NCI-H2171 (cell line): ENCODE measurements around the gene OR2M2.

Experiments
- DNase-seq: peaks from one replicate; lab custom pipeline; 2025; lab: John Stamatoyannopoulos, UW

The OR2M2 gene, protein sequence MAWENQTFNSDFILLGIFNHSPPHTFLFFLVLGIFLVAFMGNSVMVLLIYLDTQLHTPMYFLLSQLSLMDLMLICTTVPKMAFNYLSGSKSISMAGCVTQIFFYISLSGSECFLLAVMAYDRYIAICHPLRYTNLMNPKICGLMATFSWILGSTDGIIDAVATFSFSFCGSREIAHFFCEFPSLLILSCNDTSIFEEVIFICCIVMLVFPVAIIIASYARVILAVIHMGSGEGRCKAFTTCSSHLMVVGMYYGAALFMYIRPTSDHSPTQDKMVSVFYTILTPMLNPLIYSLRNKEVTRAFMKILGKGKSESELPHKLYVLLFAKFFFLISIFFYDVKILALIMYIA

DNA sequence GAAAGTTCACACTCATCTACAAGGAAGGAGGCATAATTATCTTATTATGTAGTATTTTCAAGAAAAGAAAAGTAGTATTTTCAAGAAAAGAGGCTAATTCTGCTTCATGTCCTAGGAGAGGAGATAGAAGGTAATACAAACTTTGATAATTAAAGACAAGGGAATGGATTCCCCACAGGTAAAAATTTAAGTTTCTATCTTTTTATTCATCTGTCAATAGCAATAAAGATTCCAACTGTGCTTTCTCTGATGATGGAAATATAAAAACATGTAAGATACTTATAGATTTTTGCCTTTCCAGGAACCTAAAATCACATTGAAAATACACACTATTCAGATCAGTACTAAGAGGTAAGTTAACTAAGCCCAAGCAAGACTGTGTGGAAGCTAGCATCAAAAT is at the start of gene OR2M2:
Gene OR2M2, plus strand, starts transcription at position 301 of the 400 bp plus-strand sequence. CDS start 5,165 bp downstream, outside the sequence.
- DNase-seq = no peak

DNA sequence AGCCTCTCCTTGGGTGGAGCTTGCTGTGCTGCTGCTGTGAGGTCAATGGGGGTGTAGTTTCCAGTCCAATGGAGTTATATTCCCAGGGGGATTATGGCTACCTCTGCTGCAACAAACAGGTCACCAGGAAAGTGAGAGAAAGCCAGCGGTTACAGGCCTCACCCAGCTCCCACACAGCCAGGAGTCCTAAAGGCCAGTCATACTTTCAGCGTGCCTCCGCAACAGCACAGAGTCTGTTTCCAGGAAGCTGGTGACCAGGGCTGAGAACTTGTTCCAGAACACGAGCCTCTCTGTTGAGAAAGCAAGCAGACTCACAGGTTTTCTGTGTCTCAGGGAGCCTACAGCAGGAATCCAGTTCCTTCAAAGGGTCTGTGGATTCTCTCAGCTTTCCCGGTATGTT is 47.0 kb upstream of the OR2M2 start:
- DNase-seq = no peak

DNA sequence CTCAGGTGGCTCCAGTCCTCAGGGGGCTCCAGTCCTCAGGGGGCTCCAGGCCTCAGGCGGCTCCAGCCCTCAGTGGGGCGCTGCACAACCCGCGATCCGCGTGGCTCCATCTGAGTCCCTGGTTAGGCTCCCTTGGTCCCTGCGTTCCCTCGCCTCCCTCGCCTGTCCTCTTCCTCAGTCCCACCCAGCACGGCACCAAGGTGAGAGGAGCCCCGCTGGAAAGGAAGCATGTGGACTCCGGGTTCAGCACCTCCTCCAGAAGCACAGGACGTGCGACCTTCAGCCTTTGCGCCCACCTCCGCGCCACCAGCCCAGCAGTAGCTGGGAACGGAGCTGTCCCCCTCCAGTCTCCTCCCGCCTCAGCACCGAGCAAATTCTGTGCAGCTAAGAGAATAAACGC is 37.8 kb upstream of the OR2M2 start:
- no peak for DNase-seq

DNA sequence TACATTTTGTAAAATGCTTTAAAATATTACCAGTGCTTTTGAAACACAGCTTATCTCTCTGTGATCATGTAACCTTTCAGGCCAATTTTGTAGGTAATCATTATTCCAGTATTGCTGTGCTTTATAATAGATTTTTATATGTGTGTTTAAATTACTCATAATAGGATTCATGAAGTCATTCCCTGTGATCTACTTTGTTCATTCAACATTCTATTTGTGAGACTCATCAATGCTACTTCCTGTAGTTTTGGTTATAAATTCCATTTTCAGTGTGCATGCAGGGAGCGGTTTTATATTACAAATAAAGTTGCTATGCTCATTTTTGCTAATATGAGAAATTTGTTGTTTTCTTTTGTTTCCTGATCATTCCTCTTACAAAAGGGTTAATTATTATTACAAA is 33.8 kb upstream of the OR2M2 start:
- DNase-seq = no peak

DNA sequence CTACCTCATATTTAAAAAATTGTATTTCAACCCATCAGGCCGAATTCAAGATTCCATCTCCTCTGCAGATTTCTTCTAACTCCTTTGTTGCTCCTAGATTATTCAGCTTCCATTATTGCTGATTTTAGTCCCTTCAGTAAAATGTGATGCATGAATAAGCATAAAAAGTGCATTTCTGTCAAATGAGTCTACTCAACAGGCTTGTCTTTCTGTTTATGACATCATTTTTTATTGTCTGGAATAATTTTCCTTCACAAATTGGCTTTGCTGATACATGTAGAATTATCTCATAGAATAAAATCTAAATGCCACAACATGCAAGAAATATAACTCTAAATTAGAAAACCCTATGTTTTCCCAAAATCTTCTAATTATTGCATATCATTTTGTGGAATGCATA is 31.3 kb upstream of the OR2M2 start:
- DNase-seq = no peak

GRCh38 chr1:248144513-248145198 is 30.0 kb upstream of the OR2M2 start, which contains the start of gene OR2M5:
TSS of gene OR2M5 (plus strand) at chr1:248145148. CDS start at chr1:248145148, 0 bp downstream.
- no peak for DNase-seq

GRCh38 chr1:248152056-248152827 is 22.4 kb upstream of the OR2M2 start:
- DNase-seq = no peak

GRCh38 chr1:248155927-248156326 is 18.7 kb upstream of the OR2M2 start:
- no peak for DNase-seq

GRCh38 chr1:248158758-248159157 is 15.9 kb upstream of the OR2M2 start:
- DNase-seq = no peak

DNA sequence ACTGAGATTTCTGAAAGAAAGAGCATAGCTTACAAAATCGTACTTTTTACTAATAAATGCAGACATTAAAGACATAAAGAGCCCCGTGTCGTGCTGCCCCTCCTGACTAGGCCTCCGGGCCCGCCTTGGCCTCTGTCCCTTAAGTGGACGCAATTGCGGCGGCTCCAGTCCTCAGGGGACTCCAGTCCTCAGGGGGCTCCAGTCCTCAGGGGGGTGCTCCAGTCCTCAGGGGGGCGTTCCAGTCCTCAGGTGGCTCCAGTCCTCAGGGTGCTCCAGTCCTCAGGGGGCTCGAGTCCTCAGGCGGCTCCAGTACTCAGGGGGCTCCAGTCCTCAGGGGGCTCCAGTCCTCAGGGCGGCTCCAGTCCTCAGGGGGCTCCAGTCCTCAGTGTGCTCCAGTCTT is 10.6 kb upstream of the OR2M2 start:
- no peak for DNase-seq

DNA sequence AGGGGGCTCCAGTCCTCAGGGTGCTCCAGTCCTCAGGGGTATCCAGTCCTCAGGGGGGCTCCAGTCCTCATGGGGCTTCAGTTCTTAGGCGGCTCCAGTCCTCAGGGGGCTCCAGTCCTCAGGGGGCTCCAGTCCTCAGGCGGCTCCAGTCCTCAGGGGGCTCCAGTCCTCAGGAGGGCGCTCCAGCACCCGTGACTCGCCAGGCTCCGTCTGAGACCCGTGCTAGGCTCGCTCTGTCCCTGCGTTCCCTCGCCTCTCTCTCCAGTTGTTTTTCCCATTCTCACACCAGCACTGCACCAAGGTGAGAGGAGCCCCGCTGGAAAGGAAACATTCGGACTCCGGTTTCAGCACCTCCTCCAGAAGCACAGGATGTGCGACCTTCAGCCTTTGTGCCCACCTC is 9.4 kb upstream of the OR2M2 start:
- no peak for DNase-seq

DNA sequence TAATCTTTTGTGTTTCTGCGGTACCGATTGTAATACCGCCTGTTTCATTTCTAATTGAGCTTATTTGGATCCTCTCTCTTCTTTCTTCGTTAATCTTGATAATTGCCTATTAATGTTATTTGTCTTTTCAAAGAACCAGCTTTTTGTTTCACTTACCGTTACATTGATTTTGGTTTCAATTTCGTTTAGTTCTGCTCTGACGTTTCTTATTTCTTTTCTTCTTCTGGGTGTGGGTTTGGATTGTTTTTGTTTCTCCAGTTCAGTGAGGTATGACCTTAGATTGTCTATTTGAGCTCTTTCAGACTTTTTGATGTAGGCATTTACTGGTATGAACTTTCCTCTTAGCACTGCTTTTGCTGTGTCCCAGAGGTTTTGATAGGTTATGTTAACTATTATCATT is 9.4 kb downstream of the OR2M2 start:
- no peak for DNase-seq

- no peak for DNase-seq
These were observed 12.7 kb downstream of the OR2M2 start for GRCh38 chr1:248187363-248187762.

DNA sequence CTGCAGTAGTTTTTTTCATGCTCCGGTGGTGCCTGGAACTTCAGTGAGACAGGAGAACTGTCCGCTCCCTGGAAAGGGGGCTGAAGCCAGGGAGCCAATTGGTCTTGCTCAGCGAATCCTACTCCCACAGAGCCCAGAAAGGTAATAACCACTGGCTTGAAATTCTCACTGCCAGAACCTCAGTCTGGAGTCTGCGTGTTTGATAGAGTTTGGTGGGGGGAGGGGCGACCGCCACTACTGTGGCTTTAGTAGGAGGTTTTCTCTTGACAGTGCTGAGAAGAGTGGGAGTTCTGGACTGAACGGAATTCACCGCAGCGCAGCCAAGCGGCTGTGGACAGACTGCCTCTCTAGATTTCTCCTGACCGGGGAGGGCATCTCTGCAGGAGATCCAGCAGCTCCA is 14.4 kb downstream of the OR2M2 start:
- DNase-seq = no peak

- DNase-seq = no peak
These were observed 19.5 kb downstream of the OR2M2 start for GRCh38 chr1:248194117-248194516.

- DNase-seq = no peak
These were observed 22.3 kb downstream of the OR2M2 start, which contains the start of gene OR2M3 for GRCh38 chr1:248196965-248197364. TSS of gene OR2M3 (plus strand) at chr1:248197265. CDS start at chr1:248203068, 5,803 bp downstream.

- no peak for DNase-seq
These were observed 41.3 kb downstream of the OR2M2 start for GRCh38 chr1:248215880-248216279.

- no peak for DNase-seq
These were observed 50.9 kb downstream of the OR2M2 start for GRCh38 chr1:248225537-248225936.

DNA sequence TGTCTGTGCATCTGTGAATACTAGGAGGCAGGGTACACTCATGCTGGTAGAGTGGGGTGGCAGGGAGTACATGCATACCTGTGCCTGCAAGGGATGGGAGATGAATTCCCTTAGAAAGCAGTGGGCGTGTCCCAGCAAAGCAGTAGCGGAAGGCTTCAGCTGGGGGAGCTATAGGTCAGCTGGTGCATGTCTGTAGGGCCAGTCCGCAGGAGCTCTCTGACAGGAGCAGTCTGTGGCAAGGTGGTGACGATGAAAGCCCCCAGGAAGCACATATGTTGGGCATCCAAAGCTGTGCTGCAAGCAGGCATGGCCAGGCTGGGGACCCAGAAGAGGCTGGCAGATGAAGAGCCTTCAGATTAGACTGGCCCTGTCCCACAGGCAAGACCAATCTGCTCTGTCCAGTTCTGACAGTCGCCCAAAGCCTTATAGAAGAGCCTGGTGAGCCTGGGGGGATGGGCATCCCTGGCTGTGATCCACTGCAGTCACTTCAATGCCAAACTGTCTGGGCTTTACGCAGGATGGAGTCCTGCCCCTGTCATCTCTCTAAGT is 54.8 kb downstream of the OR2M2 start:
- no peak for DNase-seq
